Skeletal muscle cell (primary cell): Measurements from ENCODE around the gene DNAI2.
"Not testable (repeated sequence)": the region's sequence is repeated elsewhere in the genome, so short reads cannot be mapped to it uniquely, and the experiment has no call there.

Source experiments
- DNase-seq: peaks from one replicate; pipeline ENCODE4 v3.0.0-alpha.2; 2010; ENCODE audit warnings: low read depth
- H3K4me3 ChIP-seq: 2 replicates; pipeline ENCODE4 v1.5.1; 2011; ENCODE audit warnings: low read depth, mild to moderate bottlenecking, control low read depth, low read length, moderate library complexity

Gene DNAI2

GRCh38 chr17:74271901-74272561 is 2.0 kb upstream of the DNAI2 start:
- no peak overlapping the region for H3K4me3 ChIP-seq
- no peak for DNase-seq

GRCh38 chr17:74272731-74273201 is 1.3 kb upstream of the DNAI2 start:
- H3K4me3 ChIP-seq, result no peak overlapping the region
- no peak for DNase-seq

GRCh38 chr17:74274709-74275340 is 791 bp downstream of the DNAI2 start:
- H3K4me3 ChIP-seq, result no peak overlapping the region
- DNase-seq, result no peak

- H3K4me3 ChIP-seq, result no peak overlapping the region
- peak; percentile 3 for DNase-seq
Observed at GRCh38 chr17:74276051-74276476, 2.0 kb downstream of the DNAI2 start.

GRCh38 chr17:74276541-74277009 is 2.5 kb downstream of the DNAI2 start:
- DNase-seq, result no peak
- H3K4me3 ChIP-seq, result no peak overlapping the region

GRCh38 chr17:74277935-74278334 is 3.9 kb downstream of the DNAI2 start:
- no peak overlapping the region for H3K4me3 ChIP-seq
- no peak for DNase-seq

- H3K4me3 ChIP-seq, DNase-seq: not testable (repeated sequence)
Observed at GRCh38 chr17:74279617-74280016, 5.6 kb downstream of the DNAI2 start.

GRCh38 chr17:74280093-74280513 is 6.1 kb downstream of the DNAI2 start:
- no peak overlapping the region for H3K4me3 ChIP-seq
- no peak for DNase-seq

GRCh38 chr17:74281799-74282198 is 7.8 kb downstream of the DNAI2 start:
- DNase-seq, result no peak
- H3K4me3 ChIP-seq, result no peak overlapping the region

GRCh38 chr17:74282274-74282586 is 8.2 kb downstream of the DNAI2 start:
- H3K4me3 ChIP-seq, DNase-seq: not testable (repeated sequence)

GRCh38 chr17:74282587-74283370 is 8.7 kb downstream of the DNAI2 start:
- DNase-seq, result no peak
- H3K4me3 ChIP-seq, result no peak overlapping the region

- DNase-seq, result no peak
- no peak overlapping the region for H3K4me3 ChIP-seq
Observed at GRCh38 chr17:74283371-74283673, 9.3 kb downstream of the DNAI2 start.

- H3K4me3 ChIP-seq, result no peak overlapping the region
- no peak for DNase-seq
Observed at GRCh38 chr17:74287031-74287602, 13.1 kb downstream of the DNAI2 start.

- no peak overlapping the region for H3K4me3 ChIP-seq
- no peak for DNase-seq
Observed at GRCh38 chr17:74288785-74289184, 14.8 kb downstream of the DNAI2 start.

GRCh38 chr17:74289688-74290087 is 15.7 kb downstream of the DNAI2 start:
- DNase-seq, result no peak
- H3K4me3 ChIP-seq, result no peak overlapping the region

GRCh38 chr17:74290340-74290739 is 16.3 kb downstream of the DNAI2 start:
- DNase-seq, result no peak
- no peak overlapping the region for H3K4me3 ChIP-seq

GRCh38 chr17:74292495-74292894 is 18.5 kb downstream of the DNAI2 start:
- H3K4me3 ChIP-seq, result no peak overlapping the region
- DNase-seq, result no peak

GRCh38 chr17:74295625-74296547 is 21.9 kb downstream of the DNAI2 start:
- no peak overlapping the region for H3K4me3 ChIP-seq
- DNase-seq, result no peak

- DNase-seq, result peak; percentile 25
Observed at GRCh38 chr17:74296548-74296936, 22.5 kb downstream of the DNAI2 start.

More at GRCh38 chr17:74296548-74296936, 22.5 kb downstream of the DNAI2 start:
- H3K4me3 ChIP-seq, result no peak overlapping the region
